GM12878 (cell line): ENCODE results near the gene GPATCH11. TPM values are rescaled to one million over a fixed set of nuclear protein-coding genes. Genes with fewer than 3 reads are reported as not detected.

Experiments used
- ATAC-seq: fragments of 200-7000 bp; cut with Tn5 transposase; 3 replicates; pipeline ENCODE4 v1.9.1; 2020; ENCODE audit warnings: mild to moderate bottlenecking, moderate library complexity
- BruUV-seq: library from RNA; stranded (reverse); fragments of 400-500 nt; replicated peaks from 2 replicates; lab custom pipeline; 2021; lab: Mats Ljungman, UMichigan
- CTCF ChIA-PET: fragments of 300-600 bp; sonication (Branson Sonifier 250); formaldehyde crosslinking; extraction: SDS; loops from one replicate; lab custom pipeline; 2021; ENCODE audit warnings: inconsistent platforms; lab: Yijun Ruan, JAX
- POLR2A ChIA-PET: fragments of 350-600 bp; formaldehyde crosslinking; extraction: SDS; loops from one replicate; lab custom pipeline; 2021; ENCODE audit warnings: inconsistent platforms; lab: Charles Lee
- RAD21 ChIA-PET: fragments of 300-600 bp; sonication (Branson Sonifier 250); formaldehyde crosslinking; loops from one replicate; lab custom pipeline; 2023; ENCODE audit warnings: antibody characterized with exemption; ENCODE audit not compliant: unreplicated experiment; lab: Charles Lee
- SMC1A ChIA-PET: fragments of 300-600 bp; sonication (Branson Sonifier 250); formaldehyde crosslinking; loops from one replicate; lab custom pipeline; 2023; ENCODE audit not compliant: unreplicated experiment, uncharacterized antibody; lab: Charles Lee
- DNase-seq: peaks from one replicate; pipeline ENCODE4 v3.0.0-alpha.2; 2011; ENCODE audit warnings: low read depth, low spot score
- FAIRE-seq: peaks from 3 replicates; lab custom pipeline; 2011; peaks lifted over from hg19 to GRCh38; lab: Jason Lieb, UNC
- H2AFZ ChIP-seq: 2 replicates; pipeline ENCODE4 v1.6.0; 2011; ENCODE audit warnings: low read depth, low read length, control low read depth; ENCODE audit not compliant: control insufficient read depth
- H3K27ac ChIP-seq: 2 replicates; pipeline ENCODE4 v1.5.1; 2011; ENCODE audit warnings: control low read depth; ENCODE audit not compliant: control insufficient read depth, insufficient read depth
- H3K27me3 ChIP-seq, 2 experiments: replicated peaks in 1 of 2; 2 replicates each; pipeline versions ENCODE4 v1.6.0 to v1.6.1; 2011; ENCODE audit warnings: low read length in 1 of 2; ENCODE audit not compliant: control insufficient read depth in 2 of 2, insufficient read depth in 2 of 2
- H3K36me3 ChIP-seq, 2 experiments: 2 replicates each; pipeline ENCODE4 v1.5.1; 2011; ENCODE audit warnings: low read length in 1 of 2; ENCODE audit not compliant: control insufficient read depth in 2 of 2, insufficient read depth in 2 of 2
- H3K4me1 ChIP-seq: 2 replicates; pipeline ENCODE4 v1.6.1; 2011; ENCODE audit warnings: mild to moderate bottlenecking, low read length, moderate library complexity, mixed read lengths; ENCODE audit not compliant: control insufficient read depth, insufficient read depth
- H3K4me2 ChIP-seq: 2 replicates; pipeline ENCODE4 v1.6.0; 2011; ENCODE audit warnings: control low read depth; ENCODE audit not compliant: control insufficient read depth, insufficient read depth
- H3K4me3 ChIP-seq: fragments of 200-600 bp; sonication (generic); 2 replicates; pipeline ENCODE4 v1.5.1; 2016
- H3K79me2 ChIP-seq: 2 replicates; pipeline ENCODE4 v1.6.0; 2011; ENCODE audit warnings: low read length; ENCODE audit not compliant: control insufficient read depth, insufficient read depth
- H3K9ac ChIP-seq: 2 replicates; pipeline ENCODE4 v1.8.0; 2011; ENCODE audit warnings: low read length, control low read depth, mixed read lengths; ENCODE audit not compliant: control insufficient read depth, insufficient read depth
- H3K9me3 ChIP-seq: replicated peaks from 3 replicates; pipeline ENCODE4 v1.5.1; 2011; ENCODE audit warnings: mild to moderate bottlenecking, low read length; ENCODE audit not compliant: control insufficient read depth, insufficient read depth
- H4K20me1 ChIP-seq: 2 replicates; pipeline ENCODE4 v1.6.0; 2011; ENCODE audit not compliant: control insufficient read depth, insufficient read depth
- KDM1A ChIP-seq: fragments of 200-600 bp; sonication (generic); IDR thresholded peaks from 2 replicates; pipeline ENCODE4 v1.6.1; 2016; ENCODE audit warnings: borderline replicate concordance
- MEF2A ChIP-seq: IDR thresholded peaks from 2 replicates; pipeline ENCODE4 v1.6.1; 2011; ENCODE audit warnings: low read depth, mild to moderate bottlenecking, low read length, moderate library complexity; ENCODE audit not compliant: insufficient read depth
- NFYA ChIP-seq: IDR thresholded peaks from 2 replicates; pipeline ENCODE4 v1.6.1; 2011; ENCODE audit warnings: low read depth, mild to moderate bottlenecking, low read length, improper control_type of control experiment, borderline replicate concordance
- POLR2A ChIP-seq: IDR thresholded peaks from 2 replicates; pipeline ENCODE4 v1.6.1; 2011; ENCODE audit warnings: low read depth, mild to moderate bottlenecking, low read length
- RUNX3 ChIP-seq: IDR thresholded peaks from 2 replicates; pipeline ENCODE4 v1.6.1; 2012; ENCODE audit warnings: low read length, inconsistent platforms
- STAT1 ChIP-seq: fragments of 450-650 bp; conservative IDR thresholded peaks from 2 replicates; pipeline ENCODE4 v1.6.1; 2014; ENCODE audit warnings: antibody characterized with exemption, mild to moderate bottlenecking
- STAT3 ChIP-seq: IDR thresholded peaks from 2 replicates; pipeline ENCODE4 v1.6.1; 2011; ENCODE audit warnings: low read depth, low read length, improper control_type of control experiment
- ZSCAN29 ChIP-seq: fragments of 450-650 bp; IDR thresholded peaks from 2 replicates; pipeline ENCODE4 v1.6.1; 2017; ENCODE audit warnings: mild to moderate bottlenecking, moderate library complexity
- WGBS: methylation state at CpG from one replicate; pipeline ENCODE4 v1.1.6; 2016; ENCODE audit warnings: low lambda C conversion rate; ENCODE audit not compliant: insufficient replicate concordance, insufficient coverage; ENCODE audit errors: missing lambda C conversion rate; 5-methylcytosine and 5-hydroxymethylcytosine counted together
- in situ Hi-C: fragments of 300-500 bp; cut with MboI; formaldehyde crosslinking; loops from 9 replicates; pipeline ENCODE4 v1.14.3; 2018; ENCODE audit warnings: mixed read lengths
- intact Hi-C: fragments of 100-400 bp; cut with micrococcal nuclease; formaldehyde crosslinking; loops from one replicate; pipeline ENCODE4 v1.14.2; 2022; ENCODE audit not compliant: unreplicated experiment
- polyA plus RNA-seq, 11 experiments: library from polyadenylated mRNA; depleted of rRNA in 4 of 11; unstranded in 6 of 11; stranded (reverse) in 5 of 11; fragments of >200 nt; fragmentation: Nextera tagmentation in 4 of 11; fragmentation: Illumina TruSeq in 1 of 11; extraction: Ambion mirVana in 4 of 11; extraction: Trizol in 1 of 11; gene quantifications; 1 replicate in 1 of 11; 2 replicates in 10 of 11; pipeline versions ENCODE4 v1.2.1 to v1.2.3, GENCODE V29; 2011 to 2016; ENCODE audit warnings: inconsistent platforms in 2 of 11, missing spikeins in 2 of 11, low read depth in 1 of 11
- total RNA-seq, 4 experiments: library from RNA; depleted of rRNA in 3 of 4; stranded (reverse); fragments of >200 nt in 3 of 4; fragmentation: Illumina TruSeq in 1 of 4; extraction: Trizol in 1 of 4; gene quantifications; 2 replicates each; pipeline versions ENCODE4 v1.2.1 to v1.2.3, GENCODE V29; 2013 to 2021
- TF ChIP-seq, protein P1 (sequence below): fragments of 450-650 bp; IDR thresholded peaks from 2 replicates; pipeline ENCODE4 v1.6.1; 2014; ENCODE audit warnings: mild to moderate bottlenecking
- TF ChIP-seq, protein P2 (sequence below): IDR thresholded peaks from 2 replicates; pipeline ENCODE4 v1.6.1; 2012; ENCODE audit warnings: improper control_type of control experiment, low read depth, low read length; ENCODE audit not compliant: insufficient replicate concordance
- TF ChIP-seq, protein P3 (sequence below): IDR thresholded peaks from 2 replicates; pipeline ENCODE4 v1.6.1; 2012; ENCODE audit warnings: low read depth, low read length, improper control_type of control experiment
- TF ChIP-seq, protein P4 (sequence below): IDR thresholded peaks from 2 replicates; pipeline ENCODE4 v1.6.1; 2011; ENCODE audit warnings: low read depth, low read length, improper control_type of control experiment, borderline replicate concordance

Gene GPATCH11
- total and polyA plus RNA-seq, 10 of the 15 experiments (the other 5 are each of a cell fraction or from before 2014, with no cell fraction given): 11.5 to 31.8 (median 16.5) TPM

DNA sequence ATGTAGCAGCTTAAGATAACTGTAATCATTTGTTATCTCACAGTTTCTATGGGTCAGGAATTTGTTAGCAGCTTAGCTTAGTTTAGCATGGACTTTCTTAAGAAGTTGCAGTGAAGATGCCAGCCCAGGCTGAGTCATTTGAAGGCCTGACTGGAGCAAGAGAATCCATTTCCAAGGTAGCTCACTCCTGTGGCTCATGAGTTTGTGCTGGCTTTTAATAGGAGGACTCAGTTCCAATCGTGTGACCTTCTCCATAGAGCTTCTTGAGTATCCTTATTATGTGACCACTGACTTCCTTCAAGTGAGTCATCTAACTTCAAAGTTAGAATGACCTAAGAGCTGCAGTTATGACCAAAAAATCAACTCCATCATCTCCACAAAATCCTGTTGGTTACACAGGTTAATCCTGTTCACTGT, 1.4 kb downstream of the GPATCH11 start:
- Histone ChIP-seq H3K36me3 (peaks cover 0 to 6% of the 10 kb centered on the region in 2 experiments; a peak in 3 of 4 replicates), H3K4me3 (peak overlapping the region; percentile 87; the same call in 1 of the 2 replicates), H3K4me2 (peak overlapping the region; percentile 84), H3K4me1 (peaks cover 29% of the 10 kb centered on the region), H3K27me3 (no peaks in the 10 kb centered on the region), H3K79me2 (peaks cover 37% of the 10 kb centered on the region), H4K20me1 (no peaks in the 10 kb centered on the region), H3K9ac (no peak overlapping the region), H2AFZ (no peak overlapping the region), H3K27ac (no peak overlapping the region), H3K9me3 (no peaks in the 10 kb centered on the region)
- ATAC-seq (no peak), DNase-seq (no peak), FAIRE-seq (no peak)
- ChIA-PET SMC1A (interaction anchor here (0.9 to 2.3 kb wide), 5 partner anchors 9 to 73 kb away, joined by 3 to 9 read pairs (median 6); no protein-coding TSS in a partner anchor), CTCF (interaction anchor here (0.8 kb wide), 1 partner anchor 8 kb away, joined by 3 read pairs; no protein-coding TSS in a partner anchor), RAD21 (no interaction called here), POLR2A (interaction anchor here (1.2 to 2.1 kb wide), 4 partner anchors 11 to 119 kb away, joined by 3 to 6 read pairs (median 4); partner anchors contain the start of gene STRN)
- intact Hi-C loops: loop anchor here (2.0 kb wide), 1 partner anchor 73 kb away; no protein-coding TSS in a partner anchor
- BruUV-seq: no TSS peak
- no peak for TF ChIP-seq ZSCAN29
- TF ChIP-seq POLR2A: no peak
- TF ChIP-seq STAT3: no peak
- TF ChIP-seq, protein P1, sequence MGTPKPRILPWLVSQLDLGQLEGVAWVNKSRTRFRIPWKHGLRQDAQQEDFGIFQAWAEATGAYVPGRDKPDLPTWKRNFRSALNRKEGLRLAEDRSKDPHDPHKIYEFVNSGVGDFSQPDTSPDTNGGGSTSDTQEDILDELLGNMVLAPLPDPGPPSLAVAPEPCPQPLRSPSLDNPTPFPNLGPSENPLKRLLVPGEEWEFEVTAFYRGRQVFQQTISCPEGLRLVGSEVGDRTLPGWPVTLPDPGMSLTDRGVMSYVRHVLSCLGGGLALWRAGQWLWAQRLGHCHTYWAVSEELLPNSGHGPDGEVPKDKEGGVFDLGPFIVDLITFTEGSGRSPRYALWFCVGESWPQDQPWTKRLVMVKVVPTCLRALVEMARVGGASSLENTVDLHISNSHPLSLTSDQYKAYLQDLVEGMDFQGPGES: no peak
- TF ChIP-seq, protein P2, sequence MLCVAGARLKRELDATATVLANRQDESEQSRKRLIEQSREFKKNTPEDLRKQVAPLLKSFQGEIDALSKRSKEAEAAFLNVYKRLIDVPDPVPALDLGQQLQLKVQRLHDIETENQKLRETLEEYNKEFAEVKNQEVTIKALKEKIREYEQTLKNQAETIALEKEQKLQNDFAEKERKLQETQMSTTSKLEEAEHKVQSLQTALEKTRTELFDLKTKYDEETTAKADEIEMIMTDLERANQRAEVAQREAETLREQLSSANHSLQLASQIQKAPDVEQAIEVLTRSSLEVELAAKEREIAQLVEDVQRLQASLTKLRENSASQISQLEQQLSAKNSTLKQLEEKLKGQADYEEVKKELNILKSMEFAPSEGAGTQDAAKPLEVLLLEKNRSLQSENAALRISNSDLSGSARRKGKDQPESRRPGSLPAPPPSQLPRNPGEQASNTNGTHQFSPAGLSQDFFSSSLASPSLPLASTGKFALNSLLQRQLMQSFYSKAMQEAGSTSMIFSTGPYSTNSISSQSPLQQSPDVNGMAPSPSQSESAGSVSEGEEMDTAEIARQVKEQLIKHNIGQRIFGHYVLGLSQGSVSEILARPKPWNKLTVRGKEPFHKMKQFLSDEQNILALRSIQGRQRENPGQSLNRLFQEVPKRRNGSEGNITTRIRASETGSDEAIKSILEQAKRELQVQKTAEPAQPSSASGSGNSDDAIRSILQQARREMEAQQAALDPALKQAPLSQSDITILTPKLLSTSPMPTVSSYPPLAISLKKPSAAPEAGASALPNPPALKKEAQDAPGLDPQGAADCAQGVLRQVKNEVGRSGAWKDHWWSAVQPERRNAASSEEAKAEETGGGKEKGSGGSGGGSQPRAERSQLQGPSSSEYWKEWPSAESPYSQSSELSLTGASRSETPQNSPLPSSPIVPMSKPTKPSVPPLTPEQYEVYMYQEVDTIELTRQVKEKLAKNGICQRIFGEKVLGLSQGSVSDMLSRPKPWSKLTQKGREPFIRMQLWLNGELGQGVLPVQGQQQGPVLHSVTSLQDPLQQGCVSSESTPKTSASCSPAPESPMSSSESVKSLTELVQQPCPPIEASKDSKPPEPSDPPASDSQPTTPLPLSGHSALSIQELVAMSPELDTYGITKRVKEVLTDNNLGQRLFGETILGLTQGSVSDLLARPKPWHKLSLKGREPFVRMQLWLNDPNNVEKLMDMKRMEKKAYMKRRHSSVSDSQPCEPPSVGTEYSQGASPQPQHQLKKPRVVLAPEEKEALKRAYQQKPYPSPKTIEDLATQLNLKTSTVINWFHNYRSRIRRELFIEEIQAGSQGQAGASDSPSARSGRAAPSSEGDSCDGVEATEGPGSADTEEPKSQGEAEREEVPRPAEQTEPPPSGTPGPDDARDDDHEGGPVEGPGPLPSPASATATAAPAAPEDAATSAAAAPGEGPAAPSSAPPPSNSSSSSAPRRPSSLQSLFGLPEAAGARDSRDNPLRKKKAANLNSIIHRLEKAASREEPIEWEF: no peak
- TF ChIP-seq, protein P3, sequence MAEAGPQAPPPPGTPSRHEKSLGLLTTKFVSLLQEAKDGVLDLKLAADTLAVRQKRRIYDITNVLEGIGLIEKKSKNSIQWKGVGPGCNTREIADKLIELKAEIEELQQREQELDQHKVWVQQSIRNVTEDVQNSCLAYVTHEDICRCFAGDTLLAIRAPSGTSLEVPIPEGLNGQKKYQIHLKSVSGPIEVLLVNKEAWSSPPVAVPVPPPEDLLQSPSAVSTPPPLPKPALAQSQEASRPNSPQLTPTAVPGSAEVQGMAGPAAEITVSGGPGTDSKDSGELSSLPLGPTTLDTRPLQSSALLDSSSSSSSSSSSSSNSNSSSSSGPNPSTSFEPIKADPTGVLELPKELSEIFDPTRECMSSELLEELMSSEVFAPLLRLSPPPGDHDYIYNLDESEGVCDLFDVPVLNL: no peak
- TF ChIP-seq KDM1A: no peak
- TF ChIP-seq, protein P4, sequence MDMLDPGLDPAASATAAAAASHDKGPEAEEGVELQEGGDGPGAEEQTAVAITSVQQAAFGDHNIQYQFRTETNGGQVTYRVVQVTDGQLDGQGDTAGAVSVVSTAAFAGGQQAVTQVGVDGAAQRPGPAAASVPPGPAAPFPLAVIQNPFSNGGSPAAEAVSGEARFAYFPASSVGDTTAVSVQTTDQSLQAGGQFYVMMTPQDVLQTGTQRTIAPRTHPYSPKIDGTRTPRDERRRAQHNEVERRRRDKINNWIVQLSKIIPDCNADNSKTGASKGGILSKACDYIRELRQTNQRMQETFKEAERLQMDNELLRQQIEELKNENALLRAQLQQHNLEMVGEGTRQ: no peak
- TF ChIP-seq MEF2A: no peak
- TF ChIP-seq RUNX3: no peak
- no peak for TF ChIP-seq STAT1
- no peak for TF ChIP-seq NFYA
- WGBS: 0% methylated on average over 1 of the region's 1 CpG
- in situ Hi-C loops: no loop called here
